ENCODE data around the gene UNC13A.
"Not testable (repeated sequence)": the region's sequence is repeated elsewhere in the genome, so short reads cannot be mapped to it uniquely, and the experiment has no call there.

The UNC13A gene

GRCh38 chr19:17553256-17553655, 134.9 kb downstream of the UNC13A start:
- no peak for TF ChIP-seq RARB (CRISPR knock-in tag; IDR thresholded peaks at IDR 0.05)
- no peak for TF ChIP-seq GLIS3 (CRISPR knock-in tag; IDR thresholded peaks at IDR 0.05)
- no peak for TF ChIP-seq ZNF70 (CRISPR knock-in tag; IDR thresholded peaks at IDR 0.05)
- TF ChIP-seq CSDC2 (CRISPR knock-in tag; IDR thresholded peaks at IDR 0.05): no peak
- TF ChIP-seq ISL1 (CRISPR knock-in tag; IDR thresholded peaks at IDR 0.05): no peak
- TF ChIP-seq ZNF565 (CRISPR knock-in tag; conservative IDR thresholded peaks at IDR 0.05; ENCODE audit: low read depth): no peak
- no peak for TF ChIP-seq ARNTL (CRISPR knock-in tag; IDR thresholded peaks at IDR 0.05; ENCODE audit: borderline replicate concordance, low read depth)
- no peak for TF ChIP-seq SNAI2 (CRISPR knock-in tag; IDR thresholded peaks at IDR 0.05)
- TF ChIP-seq ZFP3 (CRISPR knock-in tag; IDR thresholded peaks at IDR 0.05): no peak
- TF ChIP-seq PPARA (CRISPR knock-in tag; IDR thresholded peaks at IDR 0.05; ENCODE audit: borderline replicate concordance): no peak
- TF ChIP-seq, protein P1, sequence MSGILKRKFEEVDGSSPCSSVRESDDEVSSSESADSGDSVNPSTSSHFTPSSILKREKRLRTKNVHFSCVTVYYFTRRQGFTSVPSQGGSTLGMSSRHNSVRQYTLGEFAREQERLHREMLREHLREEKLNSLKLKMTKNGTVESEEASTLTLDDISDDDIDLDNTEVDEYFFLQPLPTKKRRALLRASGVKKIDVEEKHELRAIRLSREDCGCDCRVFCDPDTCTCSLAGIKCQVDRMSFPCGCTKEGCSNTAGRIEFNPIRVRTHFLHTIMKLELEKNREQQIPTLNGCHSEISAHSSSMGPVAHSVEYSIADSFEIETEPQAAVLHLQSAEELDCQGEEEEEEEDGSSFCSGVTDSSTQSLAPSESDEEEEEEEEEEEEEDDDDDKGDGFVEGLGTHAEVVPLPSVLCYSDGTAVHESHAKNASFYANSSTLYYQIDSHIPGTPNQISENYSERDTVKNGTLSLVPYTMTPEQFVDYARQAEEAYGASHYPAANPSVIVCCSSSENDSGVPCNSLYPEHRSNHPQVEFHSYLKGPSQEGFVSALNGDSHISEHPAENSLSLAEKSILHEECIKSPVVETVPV (CRISPR knock-in tag; IDR thresholded peaks at IDR 0.05): no peak
- TF ChIP-seq BACH2 (CRISPR knock-in tag; IDR thresholded peaks at IDR 0.05; ENCODE audit: borderline replicate concordance): no peak
- TF ChIP-seq, protein P2, sequence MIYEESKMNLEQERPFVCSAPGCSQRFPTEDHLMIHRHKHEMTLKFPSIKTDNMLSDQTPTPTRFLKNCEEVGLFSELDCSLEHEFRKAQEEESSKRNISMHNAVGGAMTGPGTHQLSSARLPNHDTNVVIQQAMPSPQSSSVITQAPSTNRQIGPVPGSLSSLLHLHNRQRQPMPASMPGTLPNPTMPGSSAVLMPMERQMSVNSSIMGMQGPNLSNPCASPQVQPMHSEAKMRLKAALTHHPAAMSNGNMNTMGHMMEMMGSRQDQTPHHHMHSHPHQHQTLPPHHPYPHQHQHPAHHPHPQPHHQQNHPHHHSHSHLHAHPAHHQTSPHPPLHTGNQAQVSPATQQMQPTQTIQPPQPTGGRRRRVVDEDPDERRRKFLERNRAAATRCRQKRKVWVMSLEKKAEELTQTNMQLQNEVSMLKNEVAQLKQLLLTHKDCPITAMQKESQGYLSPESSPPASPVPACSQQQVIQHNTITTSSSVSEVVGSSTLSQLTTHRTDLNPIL (CRISPR knock-in tag; IDR thresholded peaks at IDR 0.05; ENCODE audit: low read depth): no peak
- TF ChIP-seq TCF4 (CRISPR knock-in tag; IDR thresholded peaks at IDR 0.05; ENCODE audit: borderline replicate concordance): no peak
- TF ChIP-seq, protein P3, sequence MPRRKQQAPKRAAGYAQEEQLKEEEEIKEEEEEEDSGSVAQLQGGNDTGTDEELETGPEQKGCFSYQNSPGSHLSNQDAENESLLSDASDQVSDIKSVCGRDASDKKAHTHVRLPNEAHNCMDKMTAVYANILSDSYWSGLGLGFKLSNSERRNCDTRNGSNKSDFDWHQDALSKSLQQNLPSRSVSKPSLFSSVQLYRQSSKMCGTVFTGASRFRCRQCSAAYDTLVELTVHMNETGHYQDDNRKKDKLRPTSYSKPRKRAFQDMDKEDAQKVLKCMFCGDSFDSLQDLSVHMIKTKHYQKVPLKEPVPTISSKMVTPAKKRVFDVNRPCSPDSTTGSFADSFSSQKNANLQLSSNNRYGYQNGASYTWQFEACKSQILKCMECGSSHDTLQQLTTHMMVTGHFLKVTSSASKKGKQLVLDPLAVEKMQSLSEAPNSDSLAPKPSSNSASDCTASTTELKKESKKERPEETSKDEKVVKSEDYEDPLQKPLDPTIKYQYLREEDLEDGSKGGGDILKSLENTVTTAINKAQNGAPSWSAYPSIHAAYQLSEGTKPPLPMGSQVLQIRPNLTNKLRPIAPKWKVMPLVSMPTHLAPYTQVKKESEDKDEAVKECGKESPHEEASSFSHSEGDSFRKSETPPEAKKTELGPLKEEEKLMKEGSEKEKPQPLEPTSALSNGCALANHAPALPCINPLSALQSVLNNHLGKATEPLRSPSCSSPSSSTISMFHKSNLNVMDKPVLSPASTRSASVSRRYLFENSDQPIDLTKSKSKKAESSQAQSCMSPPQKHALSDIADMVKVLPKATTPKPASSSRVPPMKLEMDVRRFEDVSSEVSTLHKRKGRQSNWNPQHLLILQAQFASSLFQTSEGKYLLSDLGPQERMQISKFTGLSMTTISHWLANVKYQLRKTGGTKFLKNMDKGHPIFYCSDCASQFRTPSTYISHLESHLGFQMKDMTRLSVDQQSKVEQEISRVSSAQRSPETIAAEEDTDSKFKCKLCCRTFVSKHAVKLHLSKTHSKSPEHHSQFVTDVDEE (CRISPR knock-in tag; IDR thresholded peaks at IDR 0.05): no peak
- no peak for TF ChIP-seq OSR1 (CRISPR knock-in tag; IDR thresholded peaks at IDR 0.05)
- TF ChIP-seq TOX (CRISPR knock-in tag; IDR thresholded peaks at IDR 0.05; ENCODE audit: borderline replicate concordance): no peak
- TF ChIP-seq, protein P4, sequence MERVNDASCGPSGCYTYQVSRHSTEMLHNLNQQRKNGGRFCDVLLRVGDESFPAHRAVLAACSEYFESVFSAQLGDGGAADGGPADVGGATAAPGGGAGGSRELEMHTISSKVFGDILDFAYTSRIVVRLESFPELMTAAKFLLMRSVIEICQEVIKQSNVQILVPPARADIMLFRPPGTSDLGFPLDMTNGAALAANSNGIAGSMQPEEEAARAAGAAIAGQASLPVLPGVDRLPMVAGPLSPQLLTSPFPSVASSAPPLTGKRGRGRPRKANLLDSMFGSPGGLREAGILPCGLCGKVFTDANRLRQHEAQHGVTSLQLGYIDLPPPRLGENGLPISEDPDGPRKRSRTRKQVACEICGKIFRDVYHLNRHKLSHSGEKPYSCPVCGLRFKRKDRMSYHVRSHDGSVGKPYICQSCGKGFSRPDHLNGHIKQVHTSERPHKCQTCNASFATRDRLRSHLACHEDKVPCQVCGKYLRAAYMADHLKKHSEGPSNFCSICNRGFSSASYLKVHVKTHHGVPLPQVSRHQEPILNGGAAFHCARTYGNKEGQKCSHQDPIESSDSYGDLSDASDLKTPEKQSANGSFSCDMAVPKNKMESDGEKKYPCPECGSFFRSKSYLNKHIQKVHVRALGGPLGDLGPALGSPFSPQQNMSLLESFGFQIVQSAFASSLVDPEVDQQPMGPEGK (CRISPR knock-in tag; IDR thresholded peaks at IDR 0.05; ENCODE audit: borderline replicate concordance): no peak
- no peak for TF ChIP-seq ZFP30 (CRISPR knock-in tag; IDR thresholded peaks at IDR 0.05)
- ATAC-seq: no peak

- not testable (repeated sequence) for ATAC-seq
Observed at GRCh38 chr19:17552735-17553134, 135.4 kb downstream of the UNC13A start.
